Measurements from ENCODE around the gene ARHGEF1. TPM values are rescaled to one million over a fixed set of nuclear protein-coding genes. Genes with fewer than 3 reads are reported as not detected.

ARHGEF1 gene
- total and polyA plus RNA-seq, 3 donors from 2014 or later = 33.2 to 56.3 (median 51.2) TPM

DNA sequence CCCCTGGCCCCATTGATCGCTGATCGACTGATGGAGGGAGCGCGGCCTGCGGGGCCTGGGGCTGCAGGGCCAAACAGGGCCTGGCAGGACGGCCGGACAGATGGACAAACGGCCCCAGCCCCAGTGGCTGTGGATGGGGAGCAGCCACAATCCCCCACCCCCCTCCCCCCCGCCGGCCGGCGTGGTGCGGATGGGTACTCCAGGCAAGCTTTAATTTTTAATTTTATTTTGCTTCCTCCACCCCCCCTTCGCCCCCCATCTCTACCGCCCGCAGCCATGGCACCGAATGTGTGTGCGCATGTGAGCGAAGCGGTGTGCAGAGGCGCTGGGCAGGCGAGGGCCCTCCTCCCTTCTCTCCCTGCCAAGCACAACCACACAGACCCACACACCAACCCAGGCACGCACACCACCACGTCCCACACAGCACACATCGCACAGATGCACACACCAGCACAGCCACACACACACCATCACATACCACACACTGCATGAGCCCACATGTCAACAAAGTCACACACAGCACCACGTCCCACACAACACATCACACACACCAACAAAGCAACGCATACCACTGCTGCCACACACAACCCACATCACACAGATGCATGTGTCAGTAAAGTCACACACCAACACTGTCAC, 32.9 kb downstream of the ARHGEF1 start:
- H3K4me1 ChIP-seq = peaks cover 6% of the 10 kb centered on the region
- H3K4me3 ChIP-seq = no peak overlapping the region
- H3K27ac ChIP-seq = no peak overlapping the region
- DNase-seq = no peak
- 51 to 57% methylated on average over 27 of the region's 27 CpGs for WGBS, 2 donors
- no peaks in the 10 kb centered on the region for H3K9me3 ChIP-seq
- TF ChIP-seq CTCF (IDR thresholded peaks at IDR 0.05) = no peak
- TF ChIP-seq POLR2A (IDR thresholded peaks at IDR 0.05) = no peak
- intact Hi-C loops (cut with DNase I; ENCODE audit: low total_unique reads) = no loop called here
- no peaks in the 10 kb centered on the region for H3K27me3 ChIP-seq
- H3K36me3 ChIP-seq (ENCODE audit: low read depth, missing control alignments) = no peaks in the 10 kb centered on the region

GRCh38 chr19:41917676-41918075, 34.7 kb downstream of the ARHGEF1 start:
- no peaks in the 10 kb centered on the region for H3K36me3 ChIP-seq (ENCODE audit: low read depth, missing control alignments)
- no peak overlapping the region for H3K4me3 ChIP-seq
- H3K27me3 ChIP-seq = no peaks in the 10 kb centered on the region
- H3K4me1 ChIP-seq = peaks cover 6% of the 10 kb centered on the region
- DNase-seq = no peak
- H3K27ac ChIP-seq = no peak overlapping the region
- intact Hi-C loops (cut with DNase I; ENCODE audit: low total_unique reads) = no loop called here
- WGBS, 2 donors = 69 to 75% methylated on average over 10 to 12 of the region's 12 CpGs
- H3K9me3 ChIP-seq = no peaks in the 10 kb centered on the region
- TF ChIP-seq POLR2A (IDR thresholded peaks at IDR 0.05) = no peak

DNA sequence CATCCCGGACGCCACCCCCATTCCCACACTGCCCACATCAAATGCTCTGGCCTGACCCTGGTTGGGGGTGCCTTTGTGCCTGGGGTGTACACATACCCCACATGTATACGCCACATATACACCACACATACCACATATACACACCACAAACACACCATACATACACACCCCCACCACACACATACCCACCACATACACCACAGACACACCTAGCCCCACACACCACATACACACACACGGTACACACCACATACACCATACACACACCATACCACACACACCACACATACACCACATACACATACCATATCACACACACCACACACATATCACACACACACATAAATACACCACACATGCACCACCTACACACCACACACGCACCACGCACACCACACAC, 35.1 kb downstream of the ARHGEF1 start:
- H3K4me1 ChIP-seq = peaks cover 6% of the 10 kb centered on the region

DNA sequence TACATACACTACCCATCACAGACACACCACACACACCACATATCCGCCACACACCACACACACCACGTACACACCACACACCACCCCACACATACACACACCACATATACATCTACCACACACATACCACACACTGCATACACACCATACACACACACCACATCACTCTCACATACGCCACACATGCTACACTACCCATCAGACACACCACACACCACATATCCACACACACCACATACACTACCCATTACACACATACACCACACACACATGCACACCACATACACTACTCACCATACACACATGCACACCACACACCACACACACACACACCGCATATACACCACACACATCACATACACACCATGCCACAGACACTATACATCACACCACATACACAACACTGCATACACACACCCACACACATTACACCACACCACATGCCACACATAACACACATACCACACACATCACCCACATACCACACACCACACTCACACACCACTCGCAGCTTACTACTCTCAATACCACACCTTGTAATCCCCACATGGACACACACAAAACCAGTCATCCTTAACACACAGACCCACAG, 35.8 kb downstream of the ARHGEF1 start:
- intact Hi-C loops (cut with DNase I; ENCODE audit: low total_unique reads) = no loop called here
- Histone ChIP-seq H3K4me3 (no peak overlapping the region), H3K27ac (no peak overlapping the region), H3K27me3 (no peaks in the 10 kb centered on the region), H3K4me1 (peaks cover 3% of the 10 kb centered on the region), H3K9me3 (no peaks in the 10 kb centered on the region), H3K36me3 (ENCODE audit: low read depth, missing control alignments) (no peaks in the 10 kb centered on the region)
- 89 to 92% methylated on average over 5 of the region's 5 CpGs for WGBS, 2 donors
- no peak for TF ChIP-seq CTCF (IDR thresholded peaks at IDR 0.05)
- no peak for TF ChIP-seq POLR2A (IDR thresholded peaks at IDR 0.05)
- no peak for DNase-seq

More for the DNA sequence above, 35.1 kb downstream of the ARHGEF1 start:
- TF ChIP-seq CTCF (IDR thresholded peaks at IDR 0.05) = no peak
- TF ChIP-seq POLR2A (IDR thresholded peaks at IDR 0.05) = no peak
- no peaks in the 10 kb centered on the region for H3K27me3 ChIP-seq
- no peak for DNase-seq
- 87 to 90% methylated on average over 6 of the region's 6 CpGs for WGBS, 2 donors
- no peak overlapping the region for H3K27ac ChIP-seq
- no peaks in the 10 kb centered on the region for H3K36me3 ChIP-seq (ENCODE audit: low read depth, missing control alignments)
- no peak overlapping the region for H3K4me3 ChIP-seq
- intact Hi-C loops (cut with DNase I; ENCODE audit: low total_unique reads) = no loop called here
- no peaks in the 10 kb centered on the region for H3K9me3 ChIP-seq

- WGBS, 2 donors = 90 to 92% methylated on average over 29 to 33 of the region's 33 CpGs
- TF ChIP-seq CTCF (IDR thresholded peaks at IDR 0.05) = no peak
- no peak for TF ChIP-seq POLR2A (IDR thresholded peaks at IDR 0.05)
Measured at GRCh38 chr19:41919948-41920712, 37.1 kb downstream of the ARHGEF1 start.

More at GRCh38 chr19:41919948-41920712, 37.1 kb downstream of the ARHGEF1 start:
- Histone ChIP-seq H3K4me1 (peaks cover 2% of the 10 kb centered on the region), H3K4me3 (no peak overlapping the region), H3K27me3 (no peaks in the 10 kb centered on the region), H3K9me3 (no peaks in the 10 kb centered on the region), H3K36me3 (ENCODE audit: low read depth, missing control alignments) (no peaks in the 10 kb centered on the region), H3K27ac (no peak overlapping the region)
- intact Hi-C loops (cut with DNase I; ENCODE audit: low total_unique reads) = no loop called here
- DNase-seq = no peak

All from testis (tissue), 3 donors.